Kidney (tissue), 22 donors: Measurements from ENCODE around the gene MYOZ1. TPM values are rescaled to one million over a fixed set of nuclear protein-coding genes. Genes with fewer than 3 reads are reported as not detected.
"Not testable (repeated sequence)": the region's sequence is repeated elsewhere in the genome, so short reads cannot be mapped to it uniquely, and the experiment has no call there.

ENCODE experiments used
- DNase-seq, 5 donors: peaks; one replicate each; pipeline ENCODE4 v3.0.0-alpha.2; 2013 to 2020
- FAIRE-seq: peaks from 2 replicates; lab custom pipeline; 2012; peaks lifted over from hg19 to GRCh38; lab: Jason Lieb, UNC
- H3K27ac ChIP-seq, 2 donors: one replicate each; pipeline ENCODE4 v1.7.0; 2013; ENCODE audit warnings: low read depth in 2 of 2, low read length in 2 of 2, inconsistent platforms in 1 of 2
- H3K27me3 ChIP-seq: one replicate; pipeline ENCODE4 v1.7.1; 2013; ENCODE audit warnings: low read length, inconsistent platforms; ENCODE audit not compliant: control insufficient read depth, insufficient read depth
- H3K36me3 ChIP-seq, 3 donors: one replicate each; pipeline versions ENCODE4 v1.7.0 to v1.7.1; 2013; ENCODE audit warnings: low read length in 3 of 3, control low read depth in 1 of 3, inconsistent platforms in 1 of 3; ENCODE audit not compliant: insufficient read depth in 3 of 3, control insufficient read depth in 2 of 3
- H3K4me1 ChIP-seq, 3 donors: one replicate each; pipeline versions ENCODE4 v1.7.0 to v1.7.1; 2013; ENCODE audit warnings: low read length in 3 of 3, inconsistent platforms in 1 of 3, low read depth in 1 of 3; ENCODE audit not compliant: control insufficient read depth in 2 of 3, insufficient read depth in 2 of 3
- H3K4me3 ChIP-seq, 3 donors: one replicate each; pipeline versions ENCODE4 v1.7.0 to v1.8.1; 2013; ENCODE audit warnings: low read length in 3 of 3, control low read depth in 1 of 3, inconsistent platforms in 1 of 3
- H3K9ac ChIP-seq, 3 donors: one replicate each; pipeline versions ENCODE4 v1.7.0 to v1.7.1; 2013; ENCODE audit warnings: low read length in 3 of 3, control low read depth in 1 of 3, inconsistent platforms in 1 of 3
- H3K9me3 ChIP-seq, 3 donors: one replicate each; pipeline versions ENCODE4 v1.7.0 to v1.7.1; 2013; ENCODE audit warnings: low read length in 3 of 3, control low read depth in 1 of 3, inconsistent platforms in 1 of 3; ENCODE audit not compliant: control insufficient read depth in 2 of 3, insufficient read depth in 1 of 3
- intact Hi-C: fragments of 100-400 bp; cut with DNase I; formaldehyde crosslinking; loops from one replicate; pipeline ENCODE4 v1.11.1; 2022
- long read RNA-seq, 10 donors: library from polyadenylated mRNA in 1 of 10; unstranded in 1 of 10; transcript quantifications; one replicate each; pipeline ENCODE4 v2.0.0 and lab custom pipeline, GENCODE V29; 2021 to 2026
- polyA plus RNA-seq: library from polyadenylated mRNA; stranded (reverse); fragments of 350-450 nt; fragmentation: Illumina TruSeq; extraction: RNeasy Lipid Tissue Mini Kit (QIAGEN cat#74804); gene quantifications from one replicate; pipeline ENCODE4 v1.2.3, GENCODE V29; 2014; ENCODE audit warnings: low read depth, low replicate concordance; ENCODE audit not compliant: insufficient read depth
- total RNA-seq: library from RNA; stranded (reverse); fragmentation: NEBNext Ultra II Directional; extraction: Animal tissue kit (Norgen Biotek cat#: 25700); gene quantifications from one replicate; pipeline ENCODE4 v1.2.1, GENCODE V29; 2021
- TF ChIP-seq, protein P1 (sequence below): IDR thresholded peaks from 3 replicates; pipeline ENCODE4 v1.5.1; 2012; ENCODE audit warnings: mild to moderate bottlenecking, moderate library complexity, borderline replicate concordance; ENCODE audit not compliant: insufficient read depth; ENCODE audit errors: extremely low read depth
- donor health status: control.
- donor health status: control.
- donor health status: control.
- donor health status: control.
- donor health status: control.
- donor health status: DM: yes; HTN: yes; CAD: no.
- donor health status: Normal renal cell carcinoma (clear cell type).

MYOZ1 gene, protein sequence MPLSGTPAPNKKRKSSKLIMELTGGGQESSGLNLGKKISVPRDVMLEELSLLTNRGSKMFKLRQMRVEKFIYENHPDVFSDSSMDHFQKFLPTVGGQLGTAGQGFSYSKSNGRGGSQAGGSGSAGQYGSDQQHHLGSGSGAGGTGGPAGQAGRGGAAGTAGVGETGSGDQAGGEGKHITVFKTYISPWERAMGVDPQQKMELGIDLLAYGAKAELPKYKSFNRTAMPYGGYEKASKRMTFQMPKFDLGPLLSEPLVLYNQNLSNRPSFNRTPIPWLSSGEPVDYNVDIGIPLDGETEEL
- 3.5 TPM for total RNA-seq
- 9.2 TPM for polyA plus RNA-seq
- long read RNA-seq, donor 1, partial matches to known transcripts = 0 of 1 reads
- long read RNA-seq, donor 1, other reads (novel, unspliced or antisense) = 0 of 1 reads
- long read RNA-seq, donor 2, transcript MYOZ1-201 (6 exons, 1,541 nt) = major isoform, 5 of 5 reads
- long read RNA-seq, donor 2, partial matches to known transcripts = 0 of 5 reads
- long read RNA-seq, donor 2, other reads (novel, unspliced or antisense) = 0 of 5 reads
- long read RNA-seq, donor 3, partial matches to known transcripts = 0 of 1 reads
- long read RNA-seq, donor 3, other reads (novel, unspliced or antisense) = 0 of 1 reads
- long read RNA-seq, donor 4, partial matches to known transcripts = 0 of 1 reads
- long read RNA-seq, donor 4, other reads (novel, unspliced or antisense) = 0 of 1 reads
- long read RNA-seq, donor 5 = 0 reads
- long read RNA-seq, donor 6 = 0 reads
- long read RNA-seq, donor 7, partial matches to known transcripts = 0 of 1 reads
- long read RNA-seq, donor 7, other reads (novel, unspliced or antisense) = 0 of 1 reads
- long read RNA-seq, donor 8, partial matches to known transcripts = 0 of 1 reads
- long read RNA-seq, donor 8, other reads (novel, unspliced or antisense) = 0 of 1 reads
- long read RNA-seq, donor 9 = 0 reads
- long read RNA-seq, donor 10 = 0 reads

DNA sequence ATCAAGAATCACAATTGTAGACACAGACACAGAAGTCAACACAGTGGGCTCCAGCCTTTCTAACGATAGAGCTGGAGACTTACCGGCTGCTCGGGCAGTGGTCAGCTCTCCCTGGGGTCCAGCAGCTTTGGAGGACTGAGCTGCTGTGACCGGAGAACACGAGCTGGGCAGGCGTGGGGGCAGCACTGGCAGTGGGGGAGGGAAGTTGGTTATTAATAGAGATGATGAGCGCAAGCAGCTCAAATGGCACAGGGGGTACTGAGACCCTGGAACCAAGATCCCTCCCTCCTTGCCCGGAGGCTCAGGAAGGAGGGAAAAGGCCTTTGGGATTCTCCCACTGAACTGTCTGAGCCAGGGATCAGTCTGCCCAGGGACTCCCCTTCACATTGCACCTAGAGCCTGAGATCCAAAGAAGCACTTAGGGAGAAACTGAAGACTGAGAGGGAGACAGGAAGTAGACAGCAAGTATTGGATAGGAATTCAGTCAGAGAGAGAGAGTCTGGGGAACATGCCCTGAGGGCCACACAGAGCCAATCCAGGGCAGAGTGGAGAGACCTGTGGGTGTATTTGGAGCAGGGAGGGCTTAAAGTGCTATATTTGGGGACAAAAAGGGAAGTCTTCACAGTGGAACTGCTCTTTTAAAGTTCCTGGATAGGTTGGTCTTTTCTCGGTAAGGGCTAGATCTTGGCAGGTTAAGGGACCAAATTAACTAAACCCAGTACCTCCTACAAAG is at the start of gene MYOZ1:
Gene MYOZ1, minus strand, starts transcription at position 147 of the 733 bp plus-strand sequence. CDS start 1,457 bp downstream, outside the sequence.
- FAIRE-seq = no peak
- H3K27ac ChIP-seq = no peak within 1 kb of the TSS
- H3K4me3 ChIP-seq = no peak within 1 kb of the TSS
- intact Hi-C loops = loop anchor here (2.0 kb wide), 1 partner anchor 115 kb away; no protein-coding TSS in a partner anchor
- peak in 1 of 5 donors; percentile 26 for DNase-seq
- no peaks in the 10 kb centered on the region for H3K9me3 ChIP-seq
- no peaks in the 10 kb centered on the region for H3K36me3 ChIP-seq
- H3K4me1 ChIP-seq = peaks cover 0 to 2% (median 0%) of the 10 kb centered on the region in 3 donors
- no peak within 1 kb of the TSS for H3K9ac ChIP-seq
- TF ChIP-seq, protein P1, sequence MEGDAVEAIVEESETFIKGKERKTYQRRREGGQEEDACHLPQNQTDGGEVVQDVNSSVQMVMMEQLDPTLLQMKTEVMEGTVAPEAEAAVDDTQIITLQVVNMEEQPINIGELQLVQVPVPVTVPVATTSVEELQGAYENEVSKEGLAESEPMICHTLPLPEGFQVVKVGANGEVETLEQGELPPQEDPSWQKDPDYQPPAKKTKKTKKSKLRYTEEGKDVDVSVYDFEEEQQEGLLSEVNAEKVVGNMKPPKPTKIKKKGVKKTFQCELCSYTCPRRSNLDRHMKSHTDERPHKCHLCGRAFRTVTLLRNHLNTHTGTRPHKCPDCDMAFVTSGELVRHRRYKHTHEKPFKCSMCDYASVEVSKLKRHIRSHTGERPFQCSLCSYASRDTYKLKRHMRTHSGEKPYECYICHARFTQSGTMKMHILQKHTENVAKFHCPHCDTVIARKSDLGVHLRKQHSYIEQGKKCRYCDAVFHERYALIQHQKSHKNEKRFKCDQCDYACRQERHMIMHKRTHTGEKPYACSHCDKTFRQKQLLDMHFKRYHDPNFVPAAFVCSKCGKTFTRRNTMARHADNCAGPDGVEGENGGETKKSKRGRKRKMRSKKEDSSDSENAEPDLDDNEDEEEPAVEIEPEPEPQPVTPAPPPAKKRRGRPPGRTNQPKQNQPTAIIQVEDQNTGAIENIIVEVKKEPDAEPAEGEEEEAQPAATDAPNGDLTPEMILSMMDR = no peak
- H3K27me3 ChIP-seq = no peaks in the 10 kb centered on the region

DNA sequence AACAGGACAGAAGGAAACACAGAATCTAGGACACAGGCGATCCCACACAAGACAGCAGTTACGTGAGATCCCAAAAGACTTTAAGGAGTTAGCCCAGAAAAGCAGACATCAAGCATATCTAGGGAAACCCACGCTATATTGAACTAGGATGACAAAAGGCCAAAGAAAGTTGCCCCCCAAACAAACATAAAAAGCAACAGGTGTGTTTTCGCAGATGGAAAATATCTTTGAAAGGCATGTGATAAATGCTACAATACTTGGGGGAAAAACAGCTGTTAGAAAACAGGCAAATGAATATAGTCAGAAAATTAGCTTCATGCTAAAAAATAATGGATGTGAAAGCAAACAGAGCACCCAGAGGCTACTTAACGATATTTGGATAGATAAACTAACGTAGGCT is 49.5 kb upstream of the MYOZ1 start:
- H3K27me3 ChIP-seq, H3K27ac ChIP-seq, H3K9ac ChIP-seq, H3K36me3 ChIP-seq, H3K4me1 ChIP-seq, intact Hi-C loops, FAIRE-seq, H3K4me3 ChIP-seq, DNase-seq, H3K9me3 ChIP-seq: not testable (repeated sequence)

DNA sequence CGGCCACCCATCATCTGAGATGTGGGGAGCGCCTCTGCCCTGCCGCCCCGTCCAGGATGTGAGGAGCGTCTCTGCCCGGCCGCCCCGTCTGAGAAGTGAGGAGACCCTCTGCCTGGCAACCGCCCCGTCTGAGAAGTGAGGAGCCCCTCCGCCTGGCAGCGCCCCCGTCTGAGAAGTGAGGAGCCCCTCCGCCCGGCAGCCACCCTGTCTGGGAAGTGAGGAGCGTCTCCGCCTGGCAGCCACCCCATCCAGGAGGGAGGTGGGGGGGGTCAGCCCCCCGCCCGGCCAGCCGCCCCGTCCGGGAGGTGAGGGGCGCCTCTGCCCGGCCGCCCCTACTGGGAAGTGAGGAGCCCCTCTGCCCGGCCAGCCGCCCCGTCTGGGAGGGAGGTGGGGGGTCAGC is 48.3 kb upstream of the MYOZ1 start:
- H3K4me1 ChIP-seq, H3K9ac ChIP-seq, H3K27me3 ChIP-seq, H3K36me3 ChIP-seq, H3K9me3 ChIP-seq, FAIRE-seq, DNase-seq, H3K27ac ChIP-seq, H3K4me3 ChIP-seq, intact Hi-C loops: not testable (repeated sequence)

DNA sequence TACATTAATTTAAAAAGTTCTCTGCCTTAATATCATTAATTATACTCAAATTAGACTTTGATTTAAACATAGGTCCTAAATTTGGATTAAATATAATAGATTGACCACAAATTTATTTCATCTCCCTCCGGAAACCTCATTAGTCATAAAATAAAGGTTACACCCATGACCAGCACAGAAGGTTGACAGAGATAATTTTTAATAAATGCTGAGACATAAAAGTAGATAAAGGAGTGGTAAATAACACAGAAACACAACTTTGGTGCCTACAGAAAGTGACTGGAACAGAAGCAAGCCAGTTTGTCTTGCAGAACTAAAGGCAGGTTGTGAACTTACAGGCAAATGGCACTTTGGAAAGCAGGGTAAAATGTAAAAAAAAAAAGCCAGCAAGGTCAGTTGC is 46.4 kb upstream of the MYOZ1 start:
- H3K9ac ChIP-seq, FAIRE-seq, H3K27ac ChIP-seq, H3K36me3 ChIP-seq, intact Hi-C loops, H3K27me3 ChIP-seq, DNase-seq, H3K4me3 ChIP-seq, H3K4me1 ChIP-seq, H3K9me3 ChIP-seq: not testable (repeated sequence)

DNA sequence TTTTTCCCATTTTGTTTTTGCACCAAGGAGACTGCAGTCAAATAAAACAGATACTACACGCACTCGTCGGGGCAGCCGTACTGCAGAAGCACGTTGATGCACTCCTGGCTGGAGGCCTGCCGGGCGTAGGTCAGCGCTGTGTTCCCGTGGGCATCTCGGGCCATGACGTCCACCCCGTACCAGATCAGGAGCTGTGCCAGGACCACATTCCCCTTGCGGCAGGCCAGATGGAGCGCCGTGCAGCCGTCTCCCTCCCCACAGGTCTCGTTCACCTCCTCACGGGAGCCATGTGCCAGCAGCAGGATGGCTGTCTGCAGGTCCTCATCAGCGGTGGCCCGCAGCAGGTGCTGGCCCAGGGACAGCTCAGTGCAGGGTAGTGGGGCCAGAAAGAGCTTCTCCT is 33.3 kb upstream of the MYOZ1 start:
- H3K9me3 ChIP-seq, H3K9ac ChIP-seq, H3K36me3 ChIP-seq, DNase-seq, H3K4me3 ChIP-seq, intact Hi-C loops, FAIRE-seq, H3K27me3 ChIP-seq, H3K4me1 ChIP-seq, H3K27ac ChIP-seq: not testable (repeated sequence)

DNA sequence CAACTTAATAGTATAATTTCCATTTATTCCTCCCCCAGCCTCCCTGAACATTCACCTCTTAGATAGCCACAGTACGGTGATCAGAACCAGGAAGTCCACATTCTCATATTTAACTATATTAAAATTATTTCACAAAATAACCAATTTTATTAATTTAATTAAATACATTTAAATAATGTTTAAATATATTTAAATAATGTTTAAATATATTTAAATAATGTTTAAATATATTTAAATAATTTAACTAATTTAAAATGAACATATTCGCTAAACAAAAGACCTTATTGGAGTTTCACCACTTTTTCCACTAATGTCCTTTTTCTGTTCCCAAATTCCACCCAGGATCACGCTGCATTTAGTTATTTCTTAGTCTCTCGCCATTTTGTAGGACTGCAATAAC is 27.1 kb upstream of the MYOZ1 start:
- H3K9ac ChIP-seq, H3K36me3 ChIP-seq, H3K27ac ChIP-seq, H3K4me1 ChIP-seq, intact Hi-C loops, DNase-seq, H3K27me3 ChIP-seq, H3K9me3 ChIP-seq, FAIRE-seq, H3K4me3 ChIP-seq: not testable (repeated sequence)
